Kidney capillary endothelial cell (primary cell): ENCODE measurements around the gene TTC5.
"Not testable (repeated sequence)": the region's sequence is repeated elsewhere in the genome, so short reads cannot be mapped to it uniquely, and the experiment has no call there.

ENCODE experiments used
- DNase-seq: peaks from one replicate; pipeline ENCODE4 v3.0.0-alpha.2; 2018; ENCODE audit warnings: low spot score

The TTC5 gene

GRCh38 chr14:20302042-20302755 is 3.6 kb downstream of the TTC5 start:
- no peak for DNase-seq

- DNase-seq = no peak
Measured at GRCh38 chr14:20295067-20295466, 10.7 kb downstream of the TTC5 start.

- DNase-seq = no peak
Measured at GRCh38 chr14:20294636-20295035, 11.1 kb downstream of the TTC5 start.

- not testable (repeated sequence) for DNase-seq
Measured at GRCh38 chr14:20281998-20282397, 23.8 kb downstream of the TTC5 start.

GRCh38 chr14:20280265-20280664 is 25.5 kb downstream of the TTC5 start:
- not testable (repeated sequence) for DNase-seq

- DNase-seq = no peak
Measured at GRCh38 chr14:20278414-20278813, 27.3 kb downstream of the TTC5 start.

- DNase-seq = no peak
Measured at GRCh38 chr14:20277409-20277808, 28.3 kb downstream of the TTC5 start.

- DNase-seq = no peak
Measured at GRCh38 chr14:20274062-20274461, 31.7 kb downstream of the TTC5 start.

GRCh38 chr14:20264361-20264760 is 41.4 kb downstream of the TTC5 start:
- DNase-seq = not testable (repeated sequence)

GRCh38 chr14:20262642-20263128 is 43.1 kb downstream of the TTC5 start:
- peak; percentile 0 for DNase-seq

- DNase-seq = no peak
Measured at GRCh38 chr14:20247646-20248246, 58.0 kb downstream of the TTC5 start.
